OCI-LY1 (cell line): ENCODE data around the gene GET3.

ENCODE experiments used
- CTCF ChIP-seq: fragments of 200-600 bp; sonication (generic), shearing (Covaris generic); IDR thresholded peaks from 2 replicates; pipeline ENCODE4 v1.5.1; 2017; ENCODE audit warnings: mild to moderate bottlenecking, antibody characterized with exemption, low read length, moderate library complexity, mixed read lengths
- EZH2 ChIP-seq: fragments of 200-600 bp; sonication (generic), shearing (Covaris generic); IDR thresholded peaks from 2 replicates; pipeline ENCODE4 v1.8.0; 2017; ENCODE audit warnings: borderline replicate concordance, mixed run types, mild to moderate bottlenecking, antibody characterized with exemption, low read length, moderate library complexity, mixed read lengths

- TF ChIP-seq CTCF: no peak
- no peak for TF ChIP-seq EZH2
These were observed 47.7 kb downstream of the GET3 start for GRCh38 chr19:12784871-12785430.
